Right lung (tissue), 5 donors: ENCODE results near the gene NLGN4Y. TPM values are rescaled to one million over a fixed set of nuclear protein-coding genes. Genes with fewer than 3 reads are reported as not detected.

Source experiments
- DNase-seq, 2 donors: peaks; one replicate each; pipeline ENCODE4 v3.0.0-alpha.2; 2013
- polyA plus RNA-seq, 5 donors: library from polyadenylated mRNA; unstranded; fragments of 120-200 nt; gene quantifications; one replicate each; pipeline versions ENCODE4 v1.2.1 to v1.2.3, GENCODE V29; 2013; ENCODE audit warnings: inconsistent platforms in 1 of 5, low replicate concordance in 1 of 5; ENCODE audit not compliant: insufficient read length in 5 of 5, insufficient read depth in 1 of 5

Gene NLGN4Y
- polyA plus RNA-seq, 5 donors = 0.04 to 22.1 (median 0.28) TPM

DNA sequence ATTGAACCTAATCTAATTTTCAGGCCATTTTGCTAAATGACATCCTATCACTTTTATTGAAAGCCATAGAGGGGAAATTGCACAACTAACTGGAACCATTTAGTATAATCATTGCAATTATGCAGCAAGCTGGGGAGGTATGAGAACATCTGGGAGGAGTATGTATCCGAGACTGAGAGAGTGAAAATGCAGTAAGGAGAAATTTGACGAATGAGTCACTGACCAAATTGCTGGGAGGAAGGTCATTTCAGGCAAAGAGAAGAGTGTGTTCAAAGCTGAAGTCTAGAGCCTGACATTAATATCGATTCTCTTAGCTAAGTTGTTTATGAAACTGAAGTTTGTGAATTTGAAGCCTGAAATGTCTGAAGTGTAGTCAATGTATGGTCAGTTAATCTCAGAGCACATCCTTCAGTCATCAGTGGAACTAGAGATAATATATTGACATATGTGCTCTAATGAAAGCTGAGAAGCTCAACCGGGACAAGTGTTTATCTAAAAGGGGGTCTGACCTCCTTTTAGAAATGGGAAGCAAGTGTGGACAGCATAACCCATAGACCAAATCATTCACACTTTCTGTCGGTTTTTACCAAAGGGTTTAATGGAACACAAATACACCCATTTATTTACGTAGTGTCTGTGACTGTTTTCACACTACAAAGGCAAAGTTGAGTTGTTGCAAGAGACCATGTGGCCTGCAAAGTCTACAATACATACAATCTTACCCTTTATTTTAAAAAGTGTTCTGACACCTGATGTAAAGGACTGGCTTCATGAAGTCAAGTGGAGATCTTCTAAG, 120.0 kb downstream of the NLGN4Y start:
- no peak for DNase-seq

DNA sequence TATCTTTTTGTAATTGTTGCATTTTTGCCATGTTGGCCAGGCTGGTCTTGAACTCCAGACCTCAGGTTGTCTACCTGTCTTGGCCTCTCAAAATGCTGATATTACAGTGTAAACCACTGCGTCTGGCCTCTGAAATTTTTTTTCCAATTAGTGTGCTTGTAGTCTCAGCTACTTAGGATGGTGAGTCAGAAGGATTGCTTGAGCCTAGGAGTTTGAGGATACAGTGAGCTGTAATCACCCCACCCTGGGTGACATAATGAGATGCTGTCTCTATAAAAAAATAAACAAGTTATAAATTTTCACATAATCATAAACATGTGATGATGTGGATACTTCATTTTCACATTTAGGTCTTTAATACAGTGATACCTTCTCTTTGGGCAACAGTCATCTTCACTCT, 154.9 kb downstream of the NLGN4Y start:
- no peak for DNase-seq

DNA sequence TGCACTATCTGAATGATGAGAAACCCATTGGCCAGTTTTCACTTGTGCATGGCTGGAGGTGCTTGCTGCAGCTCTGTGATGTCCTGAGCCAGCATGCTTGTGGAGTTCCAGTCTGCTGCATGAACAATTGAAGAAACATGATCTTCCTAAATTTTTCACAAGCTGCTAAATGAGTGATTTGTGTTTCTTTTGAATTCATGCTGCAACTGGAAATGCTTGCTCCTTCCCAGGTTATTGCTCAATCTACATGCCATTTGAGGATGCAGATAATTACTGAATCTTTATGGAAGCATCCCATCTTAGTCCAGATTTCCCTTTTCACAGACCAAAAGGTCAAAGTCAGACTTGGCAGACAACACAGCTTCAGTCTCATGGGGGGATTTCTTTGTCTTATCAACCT, 170.2 kb downstream of the NLGN4Y start:
- no peak for DNase-seq

DNA sequence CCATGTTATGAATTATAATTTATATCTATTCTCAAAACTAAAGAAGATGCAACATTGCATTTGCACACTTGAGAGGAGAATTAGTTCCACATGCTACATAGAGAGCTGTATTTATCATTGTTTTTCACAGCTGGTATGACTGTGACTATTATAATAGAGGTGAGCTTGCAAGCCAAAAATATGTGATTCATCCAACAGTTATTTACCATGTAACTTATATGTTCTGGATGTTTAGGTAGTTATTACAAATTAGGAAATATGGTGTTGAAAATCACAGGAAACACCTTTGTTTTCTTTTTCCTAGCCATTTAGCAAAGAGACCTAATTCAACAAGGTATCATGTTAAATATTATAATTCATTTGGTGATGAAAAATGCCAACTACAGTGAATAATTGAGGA, 183.8 kb downstream of the NLGN4Y start:
- DNase-seq = no peak

DNA sequence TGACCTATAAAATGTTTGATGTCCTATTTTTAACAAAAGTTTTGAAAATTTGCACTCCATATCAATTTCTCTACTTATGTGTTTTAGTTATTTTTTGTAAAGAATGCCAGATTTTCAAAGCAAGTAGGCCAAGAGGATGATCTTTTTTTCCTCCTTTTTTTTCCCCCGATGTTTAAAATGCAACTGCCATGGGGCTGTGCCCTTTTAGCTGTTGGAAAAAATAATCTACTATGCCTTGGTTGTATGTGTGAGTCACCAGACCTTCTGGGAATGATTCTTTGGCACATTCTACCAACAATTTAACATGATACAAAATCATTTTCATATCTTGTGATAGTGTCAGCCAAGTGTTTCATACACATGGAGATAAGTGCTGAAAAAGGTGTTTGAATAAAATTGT, 217.3 kb downstream of the NLGN4Y start:
- DNase-seq = no peak

DNA sequence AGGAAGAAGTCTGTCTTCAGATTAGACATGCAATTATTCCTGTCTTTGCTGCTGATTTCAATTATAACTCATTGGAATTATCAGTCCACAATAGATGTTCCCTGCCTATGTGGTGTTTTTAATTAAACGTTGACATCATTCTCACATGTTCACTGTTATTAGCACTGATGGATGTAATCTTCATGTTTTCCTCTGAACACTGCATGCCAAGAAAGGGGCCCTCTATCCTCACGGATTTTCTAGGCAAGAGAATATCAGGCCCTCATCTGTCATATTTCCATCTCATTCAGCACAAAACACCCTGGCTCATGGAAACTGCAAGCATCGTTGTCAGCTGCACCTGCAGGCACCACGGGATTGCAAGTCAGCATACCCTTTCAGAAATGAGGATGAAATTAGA, 224.0 kb downstream of the NLGN4Y start:
- DNase-seq = no peak

DNA sequence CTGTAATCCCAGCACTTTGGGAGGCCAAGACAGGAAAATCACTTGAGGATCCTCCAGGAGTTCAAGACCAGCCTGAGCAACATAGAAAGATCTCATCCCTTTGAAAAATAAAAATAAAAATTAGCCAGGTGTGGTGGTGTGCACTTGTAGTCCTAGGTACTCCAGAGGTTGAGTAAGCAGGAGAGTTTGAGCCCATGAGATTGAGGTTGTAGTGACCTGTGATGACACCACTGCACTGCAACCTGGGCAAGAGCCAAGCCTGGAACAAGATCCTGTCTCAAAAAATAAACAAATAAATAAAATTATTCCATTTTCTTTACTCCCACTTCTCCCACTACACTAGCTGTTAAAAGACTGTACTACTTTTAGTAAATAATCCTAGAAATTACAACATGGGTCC, 231.2 kb downstream of the NLGN4Y start:
- DNase-seq = no peak

DNA sequence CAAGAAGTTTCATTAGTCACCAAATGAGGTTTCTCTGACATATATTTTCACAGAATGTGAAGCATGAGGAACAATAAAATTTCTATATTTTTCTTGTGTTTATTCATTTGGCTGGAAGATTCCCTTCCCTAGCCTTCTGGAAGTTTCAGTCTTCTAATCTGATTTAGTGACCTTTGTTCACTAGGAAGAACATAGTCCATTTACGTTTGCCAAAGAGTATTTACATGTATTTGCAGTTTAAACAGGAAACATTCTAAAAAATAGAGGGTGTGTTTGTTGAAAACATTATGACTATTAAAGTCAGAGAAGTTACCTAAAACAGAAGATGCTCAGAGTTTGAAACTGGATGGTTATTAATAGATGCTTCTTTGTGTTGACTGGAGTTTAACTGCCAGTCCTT, 238.6 kb downstream of the NLGN4Y start:
- no peak for DNase-seq

DNA sequence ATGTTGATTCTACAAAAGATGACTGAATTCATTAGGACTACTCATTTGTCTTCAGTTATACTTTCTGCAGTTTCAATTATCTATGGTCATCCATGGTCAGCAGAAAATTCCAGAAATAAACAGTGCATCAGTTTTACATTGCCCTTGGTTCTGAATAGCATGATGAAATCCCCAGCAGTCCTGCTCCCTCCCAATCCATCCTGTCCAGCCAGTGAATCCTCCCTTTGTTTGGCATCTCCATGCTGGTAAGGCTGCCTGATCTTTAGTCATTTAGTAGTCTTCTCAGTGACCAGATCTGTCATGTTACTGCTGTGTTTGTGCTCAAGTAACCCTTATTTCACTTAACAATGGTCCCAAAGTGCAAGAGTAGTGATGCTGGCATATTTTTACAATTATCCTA, 239.3 kb downstream of the NLGN4Y start:
- DNase-seq = no peak

DNA sequence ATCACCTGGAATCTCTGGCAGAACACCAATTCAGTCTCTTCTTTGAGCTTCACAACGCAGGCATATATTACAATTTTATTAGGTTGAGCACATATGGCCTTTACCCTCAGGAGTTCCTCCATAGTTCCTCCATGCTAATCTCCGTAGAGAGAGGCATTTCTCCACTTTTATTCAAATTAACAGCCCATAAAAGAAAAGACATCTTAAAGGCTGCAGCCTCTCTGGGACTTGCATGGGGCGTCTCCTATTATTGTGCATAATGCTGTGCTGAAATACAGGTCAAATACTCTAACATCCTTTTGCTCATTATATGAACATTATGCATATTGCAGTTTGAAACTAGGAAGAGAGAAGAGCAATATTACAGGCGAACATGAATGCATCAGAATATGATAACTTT, 253.9 kb downstream of the NLGN4Y start:
- DNase-seq = no peak

DNA sequence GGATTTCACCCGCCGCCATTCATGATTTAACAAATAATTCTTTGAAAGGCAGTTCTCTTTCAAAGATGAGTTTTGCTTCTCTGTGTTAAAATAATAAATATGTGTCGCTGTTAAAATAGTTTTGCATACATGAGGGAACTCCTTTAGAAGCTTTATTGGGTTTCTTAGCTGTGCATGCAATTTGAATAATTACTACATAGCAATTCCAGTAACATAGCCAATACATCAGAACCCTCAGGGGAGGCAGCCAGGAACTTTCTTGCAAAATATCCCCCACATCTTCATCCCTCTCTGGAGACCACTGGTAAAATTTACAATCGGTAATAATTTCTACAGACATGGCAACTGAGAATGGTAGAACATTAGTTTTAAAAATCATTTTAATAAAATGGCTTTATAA, 268.8 kb downstream of the NLGN4Y start:
- no peak for DNase-seq

DNA sequence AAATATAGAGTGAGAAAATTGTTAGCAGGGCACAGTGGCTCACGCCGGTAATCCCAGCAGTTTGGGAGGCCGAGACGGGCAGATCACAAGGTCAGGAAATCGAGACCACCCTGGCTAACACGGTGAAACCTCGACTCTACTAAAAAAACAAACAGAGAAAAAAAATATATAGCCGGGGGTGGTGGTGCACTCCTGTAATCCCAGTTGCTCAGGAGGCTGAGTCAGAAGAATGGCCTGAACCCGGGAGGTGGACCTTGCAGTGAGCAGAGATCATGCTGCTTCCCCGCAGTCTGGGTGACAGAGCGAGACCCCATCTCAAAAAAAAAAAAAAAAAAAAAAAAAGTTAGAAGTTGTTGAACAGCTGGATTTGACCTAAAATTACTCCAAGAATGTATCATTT, 269.3 kb downstream of the NLGN4Y start:
- no peak for DNase-seq

DNA sequence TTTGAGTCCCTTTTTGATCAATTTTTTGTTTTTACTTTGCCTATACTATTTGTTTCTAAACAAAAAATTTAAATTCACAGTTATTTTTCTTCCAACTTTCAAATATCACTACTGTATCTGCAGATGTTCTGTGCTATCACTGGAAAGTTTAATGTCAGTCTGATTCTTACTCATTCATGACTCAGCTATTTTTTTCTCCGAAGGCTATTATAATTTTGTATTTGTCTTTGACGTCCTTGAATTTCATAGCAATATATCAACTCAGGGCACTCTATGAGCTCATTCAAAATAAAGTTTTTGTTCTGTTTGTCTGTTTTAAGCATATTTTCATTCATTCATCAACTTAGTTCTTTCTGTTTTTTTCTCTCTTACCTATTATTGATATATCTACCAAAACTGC, 273.7 kb downstream of the NLGN4Y start:
- no peak for DNase-seq

DNA sequence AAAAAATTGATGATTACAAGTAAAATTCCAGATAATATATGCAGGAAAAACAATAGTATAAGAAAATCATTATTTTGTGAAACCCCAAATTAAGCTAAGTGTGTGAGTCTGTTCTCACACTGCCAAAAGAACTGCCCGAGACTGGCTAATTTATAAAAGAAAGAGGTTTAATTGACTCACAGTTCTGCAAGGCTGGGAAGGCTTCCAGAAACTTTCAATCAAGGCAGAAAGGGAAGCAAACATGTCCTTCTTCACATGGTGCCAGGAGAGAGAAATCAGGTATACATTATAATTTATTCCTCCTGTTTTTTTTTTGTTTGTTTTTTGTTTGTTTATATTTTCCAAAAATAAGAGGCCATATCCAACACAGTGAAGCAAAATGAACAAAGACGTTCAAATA, 276.8 kb downstream of the NLGN4Y start:
- DNase-seq = no peak

DNA sequence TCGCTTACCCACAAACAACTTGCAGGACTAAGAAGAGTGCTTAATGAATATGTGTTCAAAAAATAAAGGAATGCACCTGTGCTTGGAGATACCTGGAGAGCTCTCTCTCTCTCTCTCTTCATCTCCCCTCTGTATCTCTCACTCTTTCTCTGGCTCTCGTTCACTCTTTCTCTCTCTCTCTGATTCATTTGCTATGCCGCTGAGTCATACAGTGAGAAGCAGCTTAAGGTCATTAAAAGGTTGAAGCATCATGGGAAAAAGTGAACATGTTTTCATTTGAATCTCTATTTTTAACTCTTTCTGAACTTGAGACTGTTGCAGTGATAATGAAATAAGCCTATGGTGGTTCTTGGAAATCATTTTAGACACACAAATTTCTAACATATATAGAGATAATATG, 277.8 kb downstream of the NLGN4Y start:
- DNase-seq = no peak

DNA sequence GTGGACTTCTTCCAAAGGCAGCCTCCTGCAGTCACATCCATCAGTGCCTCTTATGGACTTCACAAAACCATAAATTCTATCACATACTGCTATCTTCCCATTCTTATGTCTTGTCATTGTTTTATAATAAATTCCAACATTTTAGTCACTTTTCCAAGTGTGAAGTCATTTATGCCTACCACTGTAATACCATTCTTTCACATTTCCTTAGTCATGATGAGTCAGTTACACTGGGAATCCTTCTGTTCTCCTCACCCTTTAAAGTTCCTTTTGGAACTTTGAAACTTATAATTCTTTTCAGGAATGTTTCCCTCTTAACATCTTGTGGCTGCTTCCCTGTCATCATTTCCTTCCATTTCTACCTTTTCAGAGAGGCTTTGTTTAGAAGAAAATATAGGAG, 279.7 kb downstream of the NLGN4Y start:
- no peak for DNase-seq

DNA sequence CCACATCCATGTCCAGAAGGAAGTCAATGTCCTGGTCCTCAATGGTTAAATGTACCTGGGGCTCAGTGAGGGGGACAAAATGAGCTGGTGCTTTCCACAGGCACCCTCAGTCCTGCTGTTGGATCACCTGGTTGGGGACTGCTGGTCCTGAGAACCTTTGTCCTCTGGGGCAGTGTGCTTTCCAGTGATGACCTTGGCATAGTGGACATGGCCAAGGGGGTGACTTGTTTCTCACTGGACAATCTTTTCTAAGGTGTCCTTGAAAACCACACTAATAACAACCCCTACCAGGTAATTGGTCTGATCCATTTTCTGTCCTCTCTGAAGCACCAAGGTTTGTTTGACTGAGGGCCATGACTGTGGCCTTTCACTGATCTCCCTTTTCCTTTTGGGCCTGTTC, 294.1 kb downstream of the NLGN4Y start:
- no peak for DNase-seq

DNA sequence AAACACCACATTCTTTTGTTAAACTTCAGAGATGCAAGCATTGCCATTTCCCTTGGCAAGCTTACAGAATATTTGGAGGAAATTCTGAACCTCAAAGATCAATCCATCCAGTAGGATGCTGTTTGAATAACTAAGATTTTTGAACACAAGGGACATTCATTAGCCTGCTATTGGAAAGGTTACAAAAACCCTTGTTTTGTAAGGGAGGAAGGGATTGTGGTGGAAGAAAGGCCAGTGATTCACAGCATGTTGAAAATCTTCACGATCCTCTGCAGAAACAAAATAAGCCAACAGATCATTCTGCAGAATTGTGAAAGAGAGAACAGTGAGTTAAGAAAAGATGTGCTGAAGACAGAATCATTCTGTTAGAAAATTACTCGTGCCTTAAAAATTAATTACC, 297.9 kb downstream of the NLGN4Y start:
- no peak for DNase-seq

DNA sequence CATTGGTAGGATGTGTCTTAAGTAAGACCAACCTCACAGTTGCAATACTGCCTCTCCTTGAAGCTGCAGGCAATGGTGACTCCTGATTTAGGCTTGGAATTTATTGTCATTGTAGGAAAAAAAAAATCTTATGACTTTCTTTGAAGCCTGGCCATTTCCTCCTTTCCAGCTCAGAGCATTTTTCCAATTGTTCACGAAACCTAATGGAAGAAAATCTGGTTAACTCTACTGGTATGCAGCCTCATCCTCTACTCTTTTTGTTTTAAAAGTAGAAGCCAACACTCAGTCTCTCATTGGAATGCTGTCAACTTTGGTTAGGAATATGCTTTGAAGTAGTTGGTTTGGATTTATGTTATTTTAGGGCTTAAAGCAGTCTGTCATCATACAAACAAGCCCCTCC, 298.6 kb downstream of the NLGN4Y start:
- no peak for DNase-seq

DNA sequence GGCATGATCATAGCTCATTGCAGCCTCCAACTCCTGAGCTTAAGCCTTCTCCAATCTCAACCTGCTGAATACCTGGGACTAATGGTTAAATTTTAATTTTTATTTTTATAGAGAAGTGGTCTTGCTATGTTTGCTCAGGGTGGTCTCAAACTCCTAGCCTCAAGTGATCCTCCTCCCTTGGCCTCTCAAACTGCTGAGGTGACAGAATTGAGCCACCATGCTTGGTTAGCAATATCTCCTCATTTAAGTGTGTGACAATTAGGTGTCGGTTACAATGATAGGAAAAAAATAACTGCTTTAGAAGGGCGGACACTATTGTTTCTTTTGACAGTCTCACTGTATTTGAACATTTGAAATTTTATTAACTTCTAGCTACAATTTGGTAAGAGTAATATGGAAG, 300.3 kb downstream of the NLGN4Y start:
- no peak for DNase-seq

DNA sequence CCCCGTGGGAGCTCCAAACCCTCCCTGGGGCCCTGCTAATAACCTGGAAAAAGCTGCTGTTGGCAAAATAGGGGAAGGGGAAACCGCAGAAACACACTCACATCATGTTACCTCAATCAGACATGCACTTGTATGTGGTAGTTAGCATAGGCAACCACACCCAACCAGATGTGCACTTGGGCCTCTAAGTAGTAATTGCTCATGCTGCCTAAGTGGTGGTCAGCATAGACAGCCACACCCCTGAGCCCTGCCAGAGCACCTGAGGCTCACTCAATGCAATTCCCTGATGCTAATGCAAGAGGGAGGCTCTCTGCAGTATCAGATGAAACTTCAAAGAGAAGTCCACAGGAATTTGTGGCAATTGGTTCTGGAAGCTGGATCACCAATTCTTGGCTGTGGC, 301.4 kb downstream of the NLGN4Y start:
- no peak for DNase-seq

DNA sequence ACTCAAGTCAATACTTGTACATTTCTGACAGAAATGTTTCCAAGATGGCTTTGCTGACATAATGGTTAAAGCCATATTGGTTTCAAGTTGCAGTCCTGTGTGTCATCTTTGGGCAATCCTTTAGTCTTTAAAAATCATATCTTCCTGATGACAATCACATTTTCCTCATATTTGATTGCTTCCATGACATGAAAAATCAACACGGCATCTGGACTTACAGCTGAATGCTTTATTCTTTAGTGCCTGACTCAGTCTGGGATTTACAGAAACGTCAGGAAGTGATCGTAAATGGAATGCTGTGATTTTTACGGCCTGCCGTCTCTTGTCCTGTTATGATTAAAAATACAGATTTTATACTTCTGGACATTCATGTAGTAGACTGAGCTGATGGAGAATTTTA, 304.2 kb downstream of the NLGN4Y start:
- DNase-seq = no peak

DNA sequence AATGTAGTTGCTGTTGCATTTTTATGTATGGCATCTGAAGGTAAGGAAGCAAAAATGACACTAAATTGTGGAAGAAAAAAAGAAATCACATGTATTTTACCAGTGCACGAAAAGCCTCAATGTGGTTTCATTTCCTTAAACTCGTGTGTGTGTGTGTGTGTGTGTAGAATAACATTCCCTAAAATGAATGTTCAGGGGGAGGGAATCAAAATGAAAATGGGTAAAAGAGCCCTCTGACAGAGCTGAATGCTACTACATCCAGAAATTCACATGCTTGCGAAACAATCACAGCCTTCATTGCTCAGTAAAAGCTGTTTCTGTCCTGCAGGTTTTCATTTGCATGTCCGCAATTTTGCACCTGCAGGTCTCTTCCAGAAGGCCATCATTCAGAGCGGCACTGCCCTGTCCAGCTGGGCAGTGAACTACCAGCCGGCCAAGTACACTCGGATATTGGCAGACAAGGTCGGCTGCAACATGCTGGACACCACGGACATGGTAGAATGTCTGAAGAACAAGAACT, 305.1 kb downstream of the NLGN4Y start:
- DNase-seq = no peak
